ENCODE data around the gene CLTRN. TPM values are rescaled to one million over a fixed set of nuclear protein-coding genes. Genes with fewer than 3 reads are reported as not detected.
A peak's percentile ranks its signal among the peaks of the same experiment; 100 is the strongest.
"Not testable (repeated sequence)": the region's sequence is repeated elsewhere in the genome, so short reads cannot be mapped to it uniquely, and the experiment has no call there.

Gene CLTRN, protein sequence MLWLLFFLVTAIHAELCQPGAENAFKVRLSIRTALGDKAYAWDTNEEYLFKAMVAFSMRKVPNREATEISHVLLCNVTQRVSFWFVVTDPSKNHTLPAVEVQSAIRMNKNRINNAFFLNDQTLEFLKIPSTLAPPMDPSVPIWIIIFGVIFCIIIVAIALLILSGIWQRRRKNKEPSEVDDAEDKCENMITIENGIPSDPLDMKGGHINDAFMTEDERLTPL
- polyA plus RNA-seq (2013, experiment 1 of 2; ENCODE audit: insufficient read length) = 0.19 TPM
- polyA plus RNA-seq (2013, experiment 2 of 2; ENCODE audit: insufficient read length) = 0.26 TPM

- DNase-seq = no peak
Measured at GRCh38 chrX:15664487-15665444, at the start of gene CLTRN. Gene CLTRN, minus strand, starts transcription at chrX:15664805. Its CDS starts 30 bp downstream, at chrX:15664775.

DNA sequence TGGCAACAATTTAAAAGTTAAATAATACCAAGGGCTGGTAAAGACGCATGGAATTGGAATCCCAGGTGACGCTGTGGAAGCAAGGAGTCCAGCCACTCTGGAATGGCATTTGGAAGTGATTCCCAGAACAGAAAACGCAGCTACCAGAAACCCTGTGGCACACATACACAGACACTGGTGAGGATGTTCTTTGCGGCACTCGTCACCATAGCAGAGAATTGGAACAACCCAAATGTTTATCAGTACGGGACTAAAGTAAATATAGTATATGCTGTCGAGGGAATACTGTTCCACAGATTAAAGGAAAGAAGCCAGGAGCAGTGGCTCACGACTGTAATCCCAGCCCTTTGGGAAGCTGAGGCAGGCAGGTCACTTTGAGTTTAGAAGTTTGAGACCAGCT lies 39.7 kb upstream of the CLTRN start:
- DNase-seq = not testable (repeated sequence)

- not testable (repeated sequence) for DNase-seq
Measured at GRCh38 chrX:15703809-15704208, 39.2 kb upstream of the CLTRN start.

- no peak for DNase-seq
Measured at GRCh38 chrX:15702488-15703371, 38.1 kb upstream of the CLTRN start.

DNA sequence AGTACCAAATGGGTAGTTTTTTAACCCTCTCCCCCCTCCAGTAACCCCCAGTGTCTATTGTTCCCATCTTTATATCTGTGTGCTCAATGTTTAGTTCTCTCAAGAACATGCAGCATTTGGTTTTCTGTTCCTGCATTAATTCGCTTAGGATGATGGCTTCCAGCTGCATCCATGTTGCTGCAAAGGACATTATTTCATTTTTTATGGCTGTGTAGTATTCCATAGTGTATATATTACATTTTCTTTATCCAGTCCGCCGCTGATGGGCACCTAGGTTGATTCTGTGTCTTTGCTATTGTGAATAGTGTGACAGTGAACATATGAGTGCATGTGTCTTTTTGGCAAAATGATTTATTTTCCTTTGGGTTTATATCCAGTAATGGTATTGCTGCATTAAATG lies 31.9 kb upstream of the CLTRN start:
- no peak for DNase-seq

GRCh38 chrX:15694941-15695451 lies 30.4 kb upstream of the CLTRN start:
- DNase-seq = no peak

DNA sequence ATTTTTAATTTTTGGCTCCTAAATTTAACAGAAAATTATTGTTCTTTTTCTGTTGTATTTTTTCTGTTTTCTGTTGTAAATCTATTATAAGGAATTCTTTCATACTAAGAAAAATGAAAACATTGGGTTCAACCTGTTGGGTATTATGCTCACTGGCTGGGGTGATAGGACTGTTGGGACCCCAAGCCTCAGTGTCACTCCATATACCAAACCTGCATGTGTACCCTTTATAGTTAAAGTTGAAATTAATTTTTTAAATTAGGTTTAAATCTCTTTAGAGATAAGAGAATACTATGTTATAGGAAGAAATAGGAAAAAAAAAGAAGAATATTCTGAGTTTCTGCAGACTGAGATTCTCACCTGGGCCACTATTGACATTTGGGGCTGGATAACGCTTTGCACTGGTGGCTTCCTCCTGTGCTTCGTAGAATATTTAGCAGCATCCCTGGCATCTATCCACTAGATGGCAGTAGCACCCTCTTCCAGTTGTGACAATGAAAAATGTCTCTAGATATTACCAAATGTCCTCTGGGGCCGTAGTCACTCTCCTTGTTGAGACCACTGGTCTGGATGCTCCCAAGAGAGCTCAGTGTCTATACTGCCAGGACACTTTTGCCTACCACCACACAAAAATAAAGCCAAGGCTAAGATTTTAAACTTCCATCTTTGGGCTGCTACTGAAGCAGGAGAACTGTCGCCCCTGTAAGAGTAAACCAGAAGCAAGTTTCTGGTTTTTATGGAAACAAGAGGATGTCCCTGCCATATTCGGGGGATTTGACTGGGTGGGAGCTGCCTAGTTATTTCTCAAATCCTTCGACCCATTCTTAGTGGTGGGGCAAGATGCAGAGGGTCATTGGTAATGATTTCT lies 22.4 kb upstream of the CLTRN start:
- DNase-seq = peak; percentile 49

GRCh38 chrX:15683193-15683592 lies 18.6 kb upstream of the CLTRN start:
- no peak for DNase-seq

GRCh38 chrX:15681433-15681832 lies 16.8 kb upstream of the CLTRN start:
- DNase-seq = no peak

DNA sequence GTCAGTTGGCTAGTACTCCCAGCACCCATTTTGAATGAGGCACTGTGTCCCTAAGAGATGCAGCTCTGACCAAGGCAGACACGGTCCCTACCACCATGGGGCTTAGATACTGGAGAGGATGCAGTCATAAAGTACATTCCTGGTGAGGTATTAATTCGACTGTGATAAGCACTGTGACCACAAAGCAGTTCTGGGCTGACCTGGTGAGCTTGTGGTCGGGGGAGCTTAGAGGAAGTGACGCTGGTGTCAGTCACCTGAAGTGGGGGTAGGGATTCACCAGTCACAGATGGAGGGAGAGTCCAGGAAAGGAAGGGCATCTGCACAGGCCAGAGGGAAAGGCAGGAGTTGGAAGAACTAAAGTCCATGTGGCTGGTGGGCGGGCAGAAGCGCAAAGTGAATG lies 15.8 kb upstream of the CLTRN start:
- no peak for DNase-seq

GRCh38 chrX:15679246-15679645 lies 14.6 kb upstream of the CLTRN start:
- DNase-seq = no peak

GRCh38 chrX:15678339-15678738 lies 13.7 kb upstream of the CLTRN start:
- DNase-seq = no peak

DNA sequence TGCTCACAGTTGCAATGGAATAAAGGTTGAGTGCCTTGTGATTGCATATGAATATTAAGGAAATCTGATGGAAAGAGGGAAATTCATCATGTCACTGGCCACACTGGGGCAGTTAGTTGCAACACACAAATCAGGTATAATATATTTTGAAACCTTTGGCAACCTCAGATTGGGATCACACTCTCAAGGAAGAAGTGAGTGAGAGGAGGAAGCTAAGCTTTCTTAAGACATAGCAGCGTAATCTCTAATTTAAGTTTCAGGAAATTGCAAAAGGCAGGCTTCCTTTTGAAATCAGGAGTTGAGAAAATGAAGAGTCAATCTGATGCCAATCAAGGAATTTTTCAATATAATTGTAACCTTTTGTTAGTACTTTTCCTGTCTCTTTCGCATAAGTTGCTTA lies 12.3 kb upstream of the CLTRN start:
- DNase-seq = no peak

- DNase-seq = no peak
Measured at GRCh38 chrX:15675490-15675921, 10.9 kb upstream of the CLTRN start.

- peak; percentile 91 for DNase-seq
Measured at GRCh38 chrX:15674841-15675489, 10.4 kb upstream of the CLTRN start.

DNA sequence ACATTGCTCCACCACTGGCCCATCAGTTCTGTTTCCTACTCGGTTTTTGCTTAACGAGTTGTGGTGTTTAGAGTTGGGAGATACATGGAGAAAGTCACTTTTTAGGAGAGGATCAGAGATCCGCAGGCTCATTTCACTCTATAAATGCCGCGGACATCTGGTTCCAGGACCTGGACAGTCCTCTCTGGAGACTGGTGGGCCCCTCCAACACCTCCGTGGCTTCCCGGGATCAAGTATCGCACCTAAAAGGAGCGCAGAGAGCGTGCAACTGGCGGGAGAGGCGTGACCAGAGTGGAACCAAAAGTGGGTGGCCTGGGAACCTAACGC lies 9.9 kb upstream of the CLTRN start:
- no peak for DNase-seq

GRCh38 chrX:15673970-15674369 lies 9.4 kb upstream of the CLTRN start:
- no peak for DNase-seq

- no peak for DNase-seq
Measured at GRCh38 chrX:15672881-15673280, 8.3 kb upstream of the CLTRN start.

GRCh38 chrX:15663439-15663838 lies 1.2 kb downstream of the CLTRN start:
- no peak for DNase-seq

GRCh38 chrX:15654804-15655203 lies 9.8 kb downstream of the CLTRN start:
- DNase-seq = not testable (repeated sequence)

DNA sequence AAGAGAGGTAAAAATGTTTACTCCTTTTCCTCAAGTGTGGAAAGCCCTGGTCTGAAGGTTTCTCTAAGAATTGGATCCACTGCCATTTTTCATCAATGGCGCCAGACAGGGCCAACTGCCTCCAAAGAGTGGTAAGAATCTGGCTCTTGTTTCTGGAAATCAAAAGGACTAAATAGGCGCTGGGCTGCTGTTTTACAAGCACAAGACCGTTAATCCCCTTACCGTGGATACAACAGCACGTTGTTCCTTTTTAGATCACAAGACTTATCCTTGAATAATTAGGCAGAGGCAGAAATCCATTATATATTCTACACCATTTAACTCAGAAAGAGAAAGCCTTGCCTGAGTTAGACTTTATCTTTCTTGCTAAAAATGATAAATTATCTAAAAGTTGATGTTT lies 10.6 kb downstream of the CLTRN start:
- DNase-seq = no peak
